NCI-H2227 treated with DMSO at 0.1 percent for 48 hours (cell line): ENCODE measurements around the gene ABCB7.
A peak's percentile ranks its signal among the peaks of the same experiment; 100 is the strongest.
"Not testable (repeated sequence)": the region's sequence is repeated elsewhere in the genome, so short reads cannot be mapped to it uniquely, and the experiment has no call there.

Source experiments
- DNase-seq: peaks from one replicate; lab custom pipeline; 2025; lab: John Stamatoyannopoulos, UW

The ABCB7 gene

GRCh38 chrX:75155827-75156525 is at the start of gene ABCB7:
TSS of gene ABCB7 (minus strand) at chrX:75156283. CDS start at chrX:75156272, 11 bp downstream.
- DNase-seq, result peak; percentile 84

- DNase-seq, result not testable (repeated sequence)
Measured at GRCh38 chrX:75188415-75189206, 32.5 kb upstream of the ABCB7 start.

- no peak for DNase-seq
Measured at GRCh38 chrX:75181721-75182120, 25.6 kb upstream of the ABCB7 start.

- not testable (repeated sequence) for DNase-seq
Measured at GRCh38 chrX:75179536-75180293, 23.6 kb upstream of the ABCB7 start.

- DNase-seq, result not testable (repeated sequence)
Measured at GRCh38 chrX:75172257-75172890, 16.3 kb upstream of the ABCB7 start.

- no peak for DNase-seq
Measured at GRCh38 chrX:75158054-75158453, 2.0 kb upstream of the ABCB7 start.

- peak; percentile 40 for DNase-seq
Measured at GRCh38 chrX:75156531-75156945, 455 bp upstream of the ABCB7 start.

GRCh38 chrX:75155447-75155826 is 646 bp downstream of the ABCB7 start:
- no peak for DNase-seq

- no peak for DNase-seq
Measured at GRCh38 chrX:75154871-75155270, 1.2 kb downstream of the ABCB7 start.

- no peak for DNase-seq
Measured at GRCh38 chrX:75151827-75152592, 4.1 kb downstream of the ABCB7 start.

- DNase-seq, result no peak
Measured at GRCh38 chrX:75149654-75150053, 6.4 kb downstream of the ABCB7 start.

GRCh38 chrX:75132672-75133071 is 23.4 kb downstream of the ABCB7 start:
- DNase-seq, result no peak

GRCh38 chrX:75131973-75132627 is 24.0 kb downstream of the ABCB7 start:
- DNase-seq, result no peak

- not testable (repeated sequence) for DNase-seq
Measured at GRCh38 chrX:75129069-75129468, 27.0 kb downstream of the ABCB7 start.

GRCh38 chrX:75118296-75118695 is 37.8 kb downstream of the ABCB7 start:
- no peak for DNase-seq

- DNase-seq, result no peak
Measured at GRCh38 chrX:75115707-75116413, 40.2 kb downstream of the ABCB7 start.

GRCh38 chrX:75114638-75115037 is 41.4 kb downstream of the ABCB7 start:
- DNase-seq, result no peak

- no peak for DNase-seq
Measured at GRCh38 chrX:75113664-75114063, 42.4 kb downstream of the ABCB7 start.

GRCh38 chrX:75107863-75108509 is 48.1 kb downstream of the ABCB7 start:
- DNase-seq, result no peak

GRCh38 chrX:75106772-75107171 is 49.3 kb downstream of the ABCB7 start:
- no peak for DNase-seq
